ENCODE measurements around the gene TAS1R2. TPM values are rescaled to one million over a fixed set of nuclear protein-coding genes. Genes with fewer than 3 reads are reported as not detected.

TAS1R2 gene
- total and polyA plus RNA-seq, 9 of the 15 experiments (the other 6 are each of a cell fraction or from before 2014, with no cell fraction given), result not detected

GRCh38 chr1:18893120-18893519 is 33.7 kb upstream of the TAS1R2 start (continued):
- TF ChIP-seq CHD7 (IDR thresholded peaks at IDR 0.05; ENCODE audit: low read depth, low read length) (no peak), BCOR (IDR thresholded peaks at IDR 0.05) (peak; percentile 99), KLF10 (CRISPR knock-in tag; IDR thresholded peaks at IDR 0.05) (no peak), EGR1 (conservative IDR thresholded peaks at IDR 0.05) (no peak), TCF15 (CRISPR knock-in tag; IDR thresholded peaks at IDR 0.05) (no peak), ETS1 (conservative IDR thresholded peaks at IDR 0.05; ENCODE audit: control insufficient read depth, low read depth, low read length) (no peak), CBX3 (IDR thresholded peaks at IDR 0.05; ENCODE audit: borderline replicate concordance in 1 of 2, low read length in 2 of 2) (peak in 1 of 2 experiments; percentile 75; a peak in 2 of 3 replicates), ETV6 (IDR thresholded peaks at IDR 0.05; ENCODE audit: borderline replicate concordance in 1 of 2, low read depth in 2 of 2, low read length in 1 of 2) (no peak), ETV6 (CRISPR knock-in tag; IDR thresholded peaks at IDR 0.05; ENCODE audit: borderline replicate concordance) (no peak), FOSL1 (tag; conservative IDR thresholded peaks at IDR 0.05) (no peak), RBM15 (IDR thresholded peaks at IDR 0.05; ENCODE audit: insufficient read depth, low read length) (no peak), RCOR1 (IDR thresholded peaks at IDR 0.05; ENCODE audit: borderline replicate concordance in 1 of 2, low read depth in 2 of 2, low read length in 2 of 2) (peak in 1 of 2 experiments; percentile 92; a peak in 3 of 4 replicates), CBX1 (IDR thresholded peaks at IDR 0.05; ENCODE audit: low read depth) (peak; percentile 85; the same call in 1 of the 2 replicates), SIN3A (IDR thresholded peaks at IDR 0.05; ENCODE audit: borderline replicate concordance in 2 of 2, control insufficient read depth in 1 of 2, low read depth in 2 of 2, low read length in 2 of 2) (no peak), PHF20 (IDR thresholded peaks at IDR 0.05; ENCODE audit: partially characterized antibody) (peak; percentile 71)
